HepG2 (cell line): ENCODE results near the gene ETFB. TPM values are rescaled to one million over a fixed set of nuclear protein-coding genes. Genes with fewer than 3 reads are reported as not detected.
A peak's percentile ranks its signal among the peaks of the same experiment; 100 is the strongest.

ENCODE experiments used
- DZIP1 ChIP-seq: sonication (generic); formaldehyde crosslinking; IDR thresholded peaks from 2 replicates; pipeline ENCODE4 v1.5.0; 2020; ENCODE audit warnings: mild to moderate bottlenecking, missing genetic modification reagents
- FOSL2 ChIP-seq: sonication (generic); formaldehyde crosslinking; IDR thresholded peaks from 2 replicates; pipeline ENCODE4 v1.4.0; 2020; ENCODE audit warnings: missing genetic modification reagents
- KAT8 ChIP-seq: IDR thresholded peaks from 2 replicates; pipeline ENCODE4 v1.6.1; 2016; ENCODE audit warnings: missing genetic modification reagents, missing compliant biosample characterization
- NR2C2 ChIP-seq: sonication (generic); formaldehyde crosslinking; IDR thresholded peaks from 2 replicates; pipeline ENCODE4 v1.4.0; 2020; ENCODE audit warnings: missing genetic modification reagents, mild to moderate bottlenecking, moderate library complexity, borderline replicate concordance
- POLR2G ChIP-seq: fragments of 200-400 bp; formaldehyde crosslinking; IDR thresholded peaks from 2 replicates; pipeline ENCODE4 v1.6.1; 2018; ENCODE audit warnings: mild to moderate bottlenecking, low read depth, low read length, moderate library complexity
- PTBP1 ChIP-seq: fragments of 200-400 bp; formaldehyde crosslinking; IDR thresholded peaks from 2 replicates; pipeline ENCODE4 v1.6.1; 2018; ENCODE audit warnings: low read length, low read depth; ENCODE audit not compliant: poor library complexity, severe bottlenecking
- SRSF9 ChIP-seq: fragments of 200-400 bp; formaldehyde crosslinking; IDR thresholded peaks from 2 replicates; pipeline ENCODE4 v1.6.1; 2018; ENCODE audit warnings: borderline replicate concordance, mild to moderate bottlenecking, low read depth, low read length; ENCODE audit not compliant: insufficient read depth, poor library complexity, severe bottlenecking
- TSC22D2 ChIP-seq: sonication (generic); formaldehyde crosslinking; IDR thresholded peaks from 2 replicates; pipeline ENCODE4 v1.5.1; 2020; ENCODE audit warnings: missing genetic modification reagents, mild to moderate bottlenecking, borderline replicate concordance
- ZBTB37 ChIP-seq: sonication (generic); formaldehyde crosslinking; IDR thresholded peaks from 2 replicates; pipeline ENCODE4 v1.4.0; 2020; ENCODE audit warnings: mild to moderate bottlenecking, missing genetic modification reagents
- ZFP1 ChIP-seq: IDR thresholded peaks from 2 replicates; pipeline ENCODE4 v1.6.1; 2016
- ZNF274 ChIP-seq: sonication (generic); formaldehyde crosslinking; IDR thresholded peaks from 2 replicates; pipeline ENCODE4 v1.5.1; 2020; ENCODE audit warnings: mild to moderate bottlenecking, missing genetic modification reagents
- ZNF354B ChIP-seq: sonication (generic); formaldehyde crosslinking; IDR thresholded peaks from 2 replicates; pipeline ENCODE4 v1.8.0; 2022; ENCODE audit warnings: mild to moderate bottlenecking, missing genetic modification reagents
- ZNF891 ChIP-seq: sonication (generic); formaldehyde crosslinking; IDR thresholded peaks from 2 replicates; pipeline ENCODE4 v1.5.0; 2020; ENCODE audit warnings: mild to moderate bottlenecking, missing genetic modification reagents
- ZSCAN21 ChIP-seq: sonication (generic); formaldehyde crosslinking; IDR thresholded peaks from 2 replicates; pipeline ENCODE4 v1.8.0; 2022; ENCODE audit warnings: mild to moderate bottlenecking, missing genetic modification reagents, moderate library complexity, borderline replicate concordance
- polyA plus RNA-seq, 8 experiments: library from polyadenylated mRNA; depleted of rRNA in 3 of 8; stranded (reverse) in 7 of 8; unstranded in 1 of 8; fragments of >200 nt; fragmentation: Illumina TruSeq in 4 of 8; extraction: Trizol in 4 of 8; gene quantifications; 2 replicates each; pipeline versions ENCODE4 v1.2.1 to v1.2.3, GENCODE V29; 2011 to 2016; ENCODE audit warnings: low read depth in 4 of 8, missing spikeins in 1 of 8, mixed read lengths in 1 of 8; ENCODE audit not compliant: insufficient read depth in 1 of 8
- total RNA-seq, 5 experiments: library from RNA; depleted of rRNA; stranded (reverse); fragments of >200 nt; fragmentation: Illumina TruSeq; extraction: Trizol; gene quantifications; 2 replicates each; pipeline ENCODE4 v1.2.3, GENCODE V29; 2016; ENCODE audit warnings: low read depth in 1 of 5
- TF ChIP-seq, protein P1 (sequence below): sonication (generic); formaldehyde crosslinking; IDR thresholded peaks from 2 replicates; pipeline ENCODE4 v1.8.0; 2022; ENCODE audit warnings: missing genetic modification reagents, mild to moderate bottlenecking, moderate library complexity, borderline replicate concordance
- TF ChIP-seq, protein P2 (sequence below): sonication (generic); formaldehyde crosslinking; IDR thresholded peaks from 2 replicates; pipeline ENCODE4 v1.5.0; 2020; ENCODE audit warnings: missing genetic modification reagents
- TF ChIP-seq, protein P3 (sequence below): sonication (generic); formaldehyde crosslinking; IDR thresholded peaks from 2 replicates; pipeline ENCODE4 v1.4.0; 2020; ENCODE audit warnings: missing genetic modification reagents

ETFB gene
- total and polyA plus RNA-seq, 2 of the 13 experiments (the other 11 are each of a cell fraction or from before 2014, with no cell fraction given), result 678 to 1,314 TPM

DNA sequence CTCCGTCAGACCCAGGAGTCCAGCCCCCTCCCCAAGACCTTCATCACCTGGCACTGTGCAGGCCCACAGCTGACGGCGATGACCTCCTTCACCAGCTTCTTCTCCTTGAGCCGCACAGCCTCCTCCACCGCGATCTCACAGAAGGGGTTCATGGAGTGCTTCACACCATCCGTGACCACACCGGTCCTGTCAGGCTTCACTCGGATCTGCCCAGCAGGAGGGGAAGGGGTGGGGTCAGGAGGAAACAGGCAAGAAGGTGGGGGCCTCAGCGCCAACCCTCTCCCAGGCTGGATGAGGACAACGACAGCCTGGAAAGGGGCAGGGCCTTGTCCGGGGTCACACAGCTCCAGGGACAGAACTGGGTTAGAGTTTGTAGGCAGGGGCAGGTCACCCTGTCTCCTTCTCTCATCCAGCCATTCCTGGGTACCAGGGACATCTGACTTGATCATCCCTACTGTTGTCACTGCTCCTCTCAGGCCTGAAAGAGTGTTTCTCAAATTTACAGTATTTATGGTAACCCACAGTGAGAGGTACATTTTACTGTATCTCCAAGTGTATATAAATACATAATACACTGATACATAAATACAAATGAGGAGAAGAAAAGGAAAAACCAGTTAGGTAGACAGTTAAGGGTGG is 12.0 kb downstream of the ETFB start (continued):
- no peak for TF ChIP-seq ZBTB37 (CRISPR knock-in tag)
- no peak for TF ChIP-seq KAT8 (CRISPR knock-in tag)
- TF ChIP-seq, protein P1, sequence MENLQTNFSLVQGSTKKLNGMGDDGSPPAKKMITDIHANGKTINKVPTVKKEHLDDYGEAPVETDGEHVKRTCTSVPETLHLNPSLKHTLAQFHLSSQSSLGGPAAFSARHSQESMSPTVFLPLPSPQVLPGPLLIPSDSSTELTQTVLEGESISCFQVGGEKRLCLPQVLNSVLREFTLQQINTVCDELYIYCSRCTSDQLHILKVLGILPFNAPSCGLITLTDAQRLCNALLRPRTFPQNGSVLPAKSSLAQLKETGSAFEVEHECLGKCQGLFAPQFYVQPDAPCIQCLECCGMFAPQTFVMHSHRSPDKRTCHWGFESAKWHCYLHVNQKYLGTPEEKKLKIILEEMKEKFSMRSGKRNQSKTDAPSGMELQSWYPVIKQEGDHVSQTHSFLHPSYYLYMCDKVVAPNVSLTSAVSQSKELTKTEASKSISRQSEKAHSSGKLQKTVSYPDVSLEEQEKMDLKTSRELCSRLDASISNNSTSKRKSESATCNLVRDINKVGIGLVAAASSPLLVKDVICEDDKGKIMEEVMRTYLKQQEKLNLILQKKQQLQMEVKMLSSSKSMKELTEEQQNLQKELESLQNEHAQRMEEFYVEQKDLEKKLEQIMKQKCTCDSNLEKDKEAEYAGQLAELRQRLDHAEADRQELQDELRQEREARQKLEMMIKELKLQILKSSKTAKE (CRISPR knock-in tag), result 0 out of 2 replicates have a peak, but pooled peaks have one; percentile 28
- peak; percentile 30; the same call in 1 of the 2 replicates for TF ChIP-seq FOSL2
- TF ChIP-seq NR2C2, result peak; percentile 44; the same call in 1 of the 2 replicates
- TF ChIP-seq, protein P2, sequence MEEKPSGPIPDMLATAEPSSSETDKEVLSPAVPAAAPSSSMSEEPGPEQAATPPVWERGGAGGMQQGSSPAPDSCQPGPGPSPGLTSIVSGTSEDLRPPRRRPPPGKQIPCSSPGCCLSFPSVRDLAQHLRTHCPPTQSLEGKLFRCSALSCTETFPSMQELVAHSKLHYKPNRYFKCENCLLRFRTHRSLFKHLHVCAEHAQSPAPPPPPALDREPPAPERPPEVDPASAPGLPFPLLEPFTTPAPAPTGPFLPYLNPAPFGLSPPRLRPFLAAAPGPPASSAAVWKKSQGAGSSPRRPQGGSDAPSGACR, result no peak
- TF ChIP-seq ZNF354B (CRISPR knock-in tag), result no peak
- no peak for TF ChIP-seq ZFP1 (CRISPR knock-in tag)
- no peak for TF ChIP-seq SRSF9
- TF ChIP-seq POLR2G, result peak; percentile 88
- no peak; the same call in 1 of the 2 replicates for TF ChIP-seq ZSCAN21 (CRISPR knock-in tag)
- 0 out of 2 replicates have a peak, but pooled peaks have one; percentile 52 for TF ChIP-seq ZNF891
- TF ChIP-seq DZIP1 (CRISPR knock-in tag), result no peak
- TF ChIP-seq, protein P3, sequence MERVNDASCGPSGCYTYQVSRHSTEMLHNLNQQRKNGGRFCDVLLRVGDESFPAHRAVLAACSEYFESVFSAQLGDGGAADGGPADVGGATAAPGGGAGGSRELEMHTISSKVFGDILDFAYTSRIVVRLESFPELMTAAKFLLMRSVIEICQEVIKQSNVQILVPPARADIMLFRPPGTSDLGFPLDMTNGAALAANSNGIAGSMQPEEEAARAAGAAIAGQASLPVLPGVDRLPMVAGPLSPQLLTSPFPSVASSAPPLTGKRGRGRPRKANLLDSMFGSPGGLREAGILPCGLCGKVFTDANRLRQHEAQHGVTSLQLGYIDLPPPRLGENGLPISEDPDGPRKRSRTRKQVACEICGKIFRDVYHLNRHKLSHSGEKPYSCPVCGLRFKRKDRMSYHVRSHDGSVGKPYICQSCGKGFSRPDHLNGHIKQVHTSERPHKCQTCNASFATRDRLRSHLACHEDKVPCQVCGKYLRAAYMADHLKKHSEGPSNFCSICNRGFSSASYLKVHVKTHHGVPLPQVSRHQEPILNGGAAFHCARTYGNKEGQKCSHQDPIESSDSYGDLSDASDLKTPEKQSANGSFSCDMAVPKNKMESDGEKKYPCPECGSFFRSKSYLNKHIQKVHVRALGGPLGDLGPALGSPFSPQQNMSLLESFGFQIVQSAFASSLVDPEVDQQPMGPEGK (CRISPR knock-in tag), result peak; percentile 98
- TF ChIP-seq TSC22D2 (CRISPR knock-in tag), result no peak
- peak; percentile 84 for TF ChIP-seq ZNF274 (CRISPR knock-in tag)
- TF ChIP-seq PTBP1, result peak; percentile 83
